Measurements from ENCODE around the gene FOXR1. TPM values are rescaled to one million over a fixed set of nuclear protein-coding genes. Genes with fewer than 3 reads are reported as not detected.
"Not testable (repeated sequence)": the region's sequence is repeated elsewhere in the genome, so short reads cannot be mapped to it uniquely, and the experiment has no call there.

FOXR1 gene
- total RNA-seq, 1 donor from 2014 or later: not detected

DNA sequence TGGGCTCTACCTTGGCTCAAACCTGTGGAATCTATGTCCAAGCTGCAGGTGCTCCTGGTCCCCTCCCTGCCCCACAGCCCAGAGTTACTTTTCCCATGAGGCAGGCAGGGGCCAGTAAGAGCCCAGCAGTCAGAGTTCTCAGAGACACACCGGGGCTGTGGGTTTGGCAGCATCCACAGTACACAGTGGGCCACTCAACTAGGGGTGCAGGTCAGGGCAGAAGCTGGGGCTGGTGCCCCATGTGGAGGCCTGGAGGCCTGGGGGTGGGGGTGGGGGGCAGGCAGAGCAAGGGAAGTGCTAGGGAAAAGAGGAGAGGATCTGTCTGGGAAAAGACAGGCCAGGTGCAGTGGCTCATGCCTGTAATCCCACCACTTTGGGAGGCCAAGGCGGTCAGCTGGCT is 13.0 kb upstream of the FOXR1 start:
- H3K27me3 ChIP-seq (ENCODE audit: low read depth): no peaks in the 10 kb centered on the region
- no peak for DNase-seq
- no peak overlapping the region for H3K4me3 ChIP-seq
- H3K36me3 ChIP-seq: no peaks in the 10 kb centered on the region
- H3K27ac ChIP-seq: no peak overlapping the region
- H3K9me3 ChIP-seq: no peaks in the 10 kb centered on the region
- TF ChIP-seq CTCF (IDR thresholded peaks at IDR 0.05): no peak
- ATAC-seq: no peak
- intact Hi-C loops (cut with DNase I): no loop called here
- no peaks in the 10 kb centered on the region for H3K4me1 ChIP-seq

DNA sequence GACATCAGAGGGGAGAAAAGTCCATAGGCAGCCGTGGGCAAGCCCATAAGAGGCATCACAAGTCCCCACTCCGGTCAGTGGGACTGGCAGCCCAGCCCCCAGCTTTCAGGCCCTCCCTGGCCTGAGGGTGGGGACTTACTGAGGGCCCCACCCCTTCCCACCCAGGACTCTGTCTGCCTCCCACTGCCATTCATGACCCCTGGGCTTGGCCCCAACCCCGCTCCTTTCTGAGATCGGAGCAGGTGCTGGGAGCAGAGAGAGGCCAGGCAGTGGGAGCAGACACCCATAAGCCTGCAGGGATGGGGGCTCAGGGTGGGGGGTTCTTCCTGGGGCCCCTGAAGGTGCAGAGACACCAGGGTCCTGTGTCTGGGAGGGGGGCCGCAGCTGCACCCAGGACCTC is 10.4 kb upstream of the FOXR1 start:
- intact Hi-C loops (cut with DNase I): no loop called here
- no peaks in the 10 kb centered on the region for H3K4me1 ChIP-seq
- no peak for DNase-seq

GRCh38 chr11:118961591-118961990 is 10.0 kb upstream of the FOXR1 start:
- no peak for ATAC-seq
- intact Hi-C loops (cut with DNase I): no loop called here
- DNase-seq: no peak
- Histone ChIP-seq H3K27ac (no peak overlapping the region), H3K9me3 (no peaks in the 10 kb centered on the region), H3K27me3 (ENCODE audit: low read depth) (no peaks in the 10 kb centered on the region), H3K4me1 (no peaks in the 10 kb centered on the region), H3K4me3 (no peak overlapping the region), H3K36me3 (no peaks in the 10 kb centered on the region)
- TF ChIP-seq CTCF (IDR thresholded peaks at IDR 0.05): no peak

More for the DNA sequence above, 10.4 kb upstream of the FOXR1 start:
- no peak for ATAC-seq
- Histone ChIP-seq H3K36me3 (no peaks in the 10 kb centered on the region), H3K27ac (no peak overlapping the region), H3K4me3 (no peak overlapping the region), H3K9me3 (no peaks in the 10 kb centered on the region), H3K27me3 (ENCODE audit: low read depth) (no peaks in the 10 kb centered on the region)
- TF ChIP-seq CTCF (IDR thresholded peaks at IDR 0.05): no peak

DNA sequence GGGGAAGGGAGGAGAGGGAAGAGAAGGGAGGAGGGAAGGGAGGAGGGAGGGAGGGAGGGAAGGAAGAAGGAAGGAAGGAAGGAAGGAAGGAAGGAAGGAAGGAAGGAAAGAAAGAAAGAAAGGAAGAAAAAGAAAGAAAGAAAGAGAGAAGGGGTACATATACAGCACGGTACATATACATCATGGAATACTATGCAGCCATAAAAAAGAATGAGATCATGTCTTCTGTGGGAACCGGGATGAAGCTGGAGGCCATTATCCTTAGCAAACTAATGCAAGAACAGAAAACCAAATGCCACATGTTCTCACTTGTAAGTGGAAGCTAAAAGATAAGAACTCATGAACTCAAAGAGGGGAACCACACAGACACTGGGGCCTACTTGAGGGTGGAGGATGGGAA is 2.1 kb upstream of the FOXR1 start:
- ATAC-seq; H3K36me3 ChIP-seq; H3K27me3 ChIP-seq (ENCODE audit: low read depth); intact Hi-C loops (cut with DNase I); DNase-seq; H3K4me3 ChIP-seq; H3K9me3 ChIP-seq; H3K4me1 ChIP-seq; H3K27ac ChIP-seq: not testable (repeated sequence)

- no peak for TF ChIP-seq CTCF (IDR thresholded peaks at IDR 0.05)
Observed at GRCh38 chr11:118973985-118974384, 2.4 kb downstream of the FOXR1 start.

DNA sequence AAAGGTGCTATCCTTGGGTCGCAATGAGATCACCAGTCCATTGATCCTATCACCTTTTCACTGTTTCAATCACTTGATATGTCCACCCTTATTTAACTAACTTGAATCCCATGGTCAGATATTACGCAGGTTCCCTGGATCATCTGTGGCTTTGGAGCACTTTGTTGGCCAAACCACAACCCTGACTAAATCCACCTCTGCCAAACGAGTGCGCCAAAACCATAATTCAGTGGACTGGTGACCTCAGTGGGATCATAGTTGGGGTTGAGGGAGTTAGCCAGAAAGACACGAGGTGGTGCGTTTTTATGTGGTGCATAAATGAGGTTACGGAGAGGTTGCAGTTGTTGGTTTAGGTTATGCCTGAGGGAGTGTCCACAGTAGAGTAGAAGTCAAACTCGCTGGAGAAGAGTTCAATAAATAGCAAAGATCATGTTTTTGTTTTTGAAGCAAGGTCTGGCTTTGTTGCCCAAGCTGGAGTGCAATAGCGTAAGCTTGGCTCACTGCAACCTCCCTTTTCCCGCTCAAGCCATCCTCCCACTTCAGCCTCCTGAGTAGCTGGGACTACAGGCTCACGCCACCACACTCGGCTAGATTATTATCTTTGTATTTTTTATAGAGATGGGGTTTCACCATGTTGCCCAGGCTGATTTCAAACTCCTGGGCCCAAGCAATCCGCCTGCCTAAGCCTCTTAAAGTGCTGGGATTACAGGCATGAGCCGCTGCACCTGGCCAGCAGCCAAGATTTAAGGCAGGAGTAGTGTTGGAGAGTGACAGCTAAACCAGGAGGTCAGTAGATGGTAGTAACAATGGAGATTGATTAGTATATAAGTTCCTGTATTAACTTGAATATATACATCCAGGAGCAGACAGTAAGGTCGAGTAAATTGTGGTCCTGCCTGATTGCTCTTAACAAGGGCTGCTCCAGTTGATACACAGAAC is 4.5 kb downstream of the FOXR1 start:
- Histone ChIP-seq H3K9me3 (no peaks in the 10 kb centered on the region), H3K27me3 (ENCODE audit: low read depth) (peaks cover 6% of the 10 kb centered on the region), H3K4me1 (peaks cover 16% of the 10 kb centered on the region), H3K36me3 (no peaks in the 10 kb centered on the region), H3K4me3 (no peak overlapping the region), H3K27ac (no peak overlapping the region)
- DNase-seq: no peak
- no peak for TF ChIP-seq CTCF (IDR thresholded peaks at IDR 0.05)
- intact Hi-C loops (cut with DNase I): no loop called here
- no peak for ATAC-seq

More at GRCh38 chr11:118973985-118974384, 2.4 kb downstream of the FOXR1 start:
- H3K27ac ChIP-seq: no peak overlapping the region
- no peaks in the 10 kb centered on the region for H3K4me1 ChIP-seq
- H3K36me3 ChIP-seq: no peaks in the 10 kb centered on the region
- H3K27me3 ChIP-seq (ENCODE audit: low read depth): peaks cover 6% of the 10 kb centered on the region
- no peak overlapping the region for H3K4me3 ChIP-seq
- peak; percentile 86 to 91 for ATAC-seq
- no peak for DNase-seq
- intact Hi-C loops (cut with DNase I): no loop called here
- no peaks in the 10 kb centered on the region for H3K9me3 ChIP-seq
